Stomach smooth muscle (tissue), 2 donors: ENCODE measurements around the gene ADA.
A peak's percentile ranks its signal among the peaks of the same experiment; 100 is the strongest.

Experiments
- H3K27ac ChIP-seq: one replicate; pipeline ENCODE4 v1.7.0; 2013; ENCODE audit warnings: mild to moderate bottlenecking, low read length, inconsistent platforms
- H3K27me3 ChIP-seq, 2 donors: one replicate each; pipeline ENCODE4 v1.7.0; 2013; ENCODE audit warnings: low read length in 2 of 2; ENCODE audit not compliant: insufficient read depth in 2 of 2, control insufficient read depth in 1 of 2
- H3K36me3 ChIP-seq, 2 donors: one replicate each; pipeline ENCODE4 v1.7.0; 2013; ENCODE audit warnings: low read length in 2 of 2; ENCODE audit not compliant: control insufficient read depth in 2 of 2, insufficient read depth in 2 of 2
- H3K4me1 ChIP-seq: one replicate; pipeline ENCODE4 v1.7.0; 2013; ENCODE audit warnings: low read length; ENCODE audit not compliant: control insufficient read depth, insufficient read depth
- H3K4me3 ChIP-seq, 2 donors: one replicate each; pipeline ENCODE4 v1.7.0; 2013; ENCODE audit warnings: low read length in 2 of 2
- H3K9ac ChIP-seq, 2 donors: one replicate each; pipeline ENCODE4 v1.7.0; 2013; ENCODE audit warnings: low read length in 2 of 2, mild to moderate bottlenecking in 1 of 2
- H3K9me3 ChIP-seq, 2 donors: one replicate each; pipeline ENCODE4 v1.7.0; 2013; ENCODE audit warnings: low read length in 2 of 2; ENCODE audit not compliant: control insufficient read depth in 2 of 2
- donor health status: healthy.
- donor health status: Pancreatic carcinoma.

ADA gene

GRCh38 chr20:44644667-44645131 is 6.8 kb downstream of the ADA start:
- Histone ChIP-seq H3K9ac (no peak overlapping the region), H3K4me3 (no peak overlapping the region), H3K4me1 (peaks cover 35% of the 10 kb centered on the region), H3K27ac (peak overlapping the region; percentile 18), H3K27me3 (no peaks in the 10 kb centered on the region), H3K9me3 (peaks cover 0 to 3% of the 10 kb centered on the region in 2 donors), H3K36me3 (no peaks in the 10 kb centered on the region)

- H3K27ac ChIP-seq, result peak overlapping the region; percentile 18
- peaks cover 32% of the 10 kb centered on the region for H3K4me1 ChIP-seq
- no peak overlapping the region for H3K9ac ChIP-seq
Observed at GRCh38 chr20:44644230-44644617, 7.3 kb downstream of the ADA start.

GRCh38 chr20:44643596-44644229 is 7.8 kb downstream of the ADA start:
- Histone ChIP-seq H3K27me3 (no peaks in the 10 kb centered on the region), H3K4me1 (peaks cover 32% of the 10 kb centered on the region), H3K27ac (peak overlapping the region; percentile 37), H3K9me3 (peaks cover 0 to 3% of the 10 kb centered on the region in 2 donors), H3K4me3 (no peak overlapping the region), H3K9ac (no peak overlapping the region), H3K36me3 (no peaks in the 10 kb centered on the region)

More at GRCh38 chr20:44644230-44644617, 7.3 kb downstream of the ADA start:
- H3K9me3 ChIP-seq, result peaks cover 0 to 3% of the 10 kb centered on the region in 2 donors
- H3K27me3 ChIP-seq, result no peaks in the 10 kb centered on the region
- H3K36me3 ChIP-seq, result no peaks in the 10 kb centered on the region
- H3K4me3 ChIP-seq, result no peak overlapping the region

DNA sequence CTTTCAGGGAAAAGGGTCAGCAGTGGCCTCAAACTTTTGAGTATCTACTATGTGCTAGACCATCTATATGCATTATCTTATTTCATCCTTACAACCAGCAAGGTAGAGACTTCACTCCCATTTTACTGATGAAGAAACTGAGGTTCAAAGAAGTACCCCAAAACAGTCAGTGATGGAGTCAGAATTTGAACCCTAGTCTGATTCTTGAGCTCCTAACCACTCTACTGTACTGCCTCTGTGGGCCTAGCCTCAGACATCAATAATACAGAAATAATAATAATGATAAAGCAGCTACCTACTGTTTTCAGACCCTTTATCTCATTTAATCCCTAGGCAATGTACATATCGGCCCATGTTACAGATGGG is 8.4 kb downstream of the ADA start:
- Histone ChIP-seq H3K27ac (peak overlapping the region; percentile 37), H3K36me3 (no peaks in the 10 kb centered on the region), H3K4me1 (peaks cover 32% of the 10 kb centered on the region), H3K9ac (peak overlapping the region; percentile 36 to 46), H3K9me3 (peaks cover 0 to 3% of the 10 kb centered on the region in 2 donors), H3K27me3 (no peaks in the 10 kb centered on the region), H3K4me3 (peak overlapping the region in 1 of 2 donors; percentile 14)

DNA sequence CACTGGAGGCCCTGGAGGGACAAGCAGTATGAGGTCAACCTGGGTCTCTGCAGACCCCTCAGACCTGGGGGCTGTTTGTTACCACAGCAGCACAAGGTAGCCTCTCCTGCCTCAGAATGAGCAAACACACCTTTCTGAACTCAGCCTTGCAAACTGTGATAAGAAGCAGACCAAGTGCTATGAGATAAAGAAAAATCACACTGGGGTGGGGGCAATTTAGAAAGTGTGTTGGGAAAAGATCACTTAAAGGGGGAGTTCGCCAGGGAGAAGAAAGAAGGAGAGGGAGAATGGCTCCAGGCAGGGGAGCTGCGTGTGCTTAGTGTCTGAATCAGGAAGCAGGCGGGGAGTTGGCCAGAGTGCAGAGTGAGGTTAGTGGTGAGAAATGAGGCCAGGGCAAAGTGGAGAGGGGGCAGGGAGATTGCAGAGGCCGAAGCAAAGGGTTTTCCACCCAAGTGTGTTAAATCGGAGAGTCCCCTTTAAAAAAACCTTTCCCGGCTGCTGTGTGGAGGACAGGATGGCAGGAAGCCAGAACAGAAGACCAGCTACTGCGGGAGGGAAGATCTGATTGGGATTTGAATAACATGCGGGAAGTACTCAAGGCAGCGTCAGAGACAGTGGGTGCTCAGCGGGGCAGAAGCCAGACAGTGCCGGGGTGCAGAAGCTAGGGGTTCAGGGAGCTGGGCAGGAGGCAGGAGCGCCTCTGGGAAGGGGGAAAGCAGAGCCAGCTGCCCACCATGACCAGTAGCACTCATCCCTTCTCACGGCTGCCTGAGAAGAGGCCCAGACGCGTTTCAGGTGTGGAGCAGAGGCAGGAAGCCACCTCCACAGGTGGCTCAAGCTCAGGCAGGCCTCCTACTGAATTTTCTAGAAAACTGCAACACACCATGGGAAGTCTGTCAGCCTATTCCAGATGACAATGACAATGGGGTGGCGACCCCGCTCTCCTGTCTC is 9.0 kb downstream of the ADA start:
- H3K4me1 ChIP-seq, result peaks cover 32% of the 10 kb centered on the region
- H3K9ac ChIP-seq, result peak overlapping the region; percentile 46 to 51
- H3K4me3 ChIP-seq, result peak overlapping the region; percentile 14 to 63
- H3K27ac ChIP-seq, result peak overlapping the region; percentile 46
- peaks cover 0 to 3% of the 10 kb centered on the region in 2 donors for H3K9me3 ChIP-seq
- H3K36me3 ChIP-seq, result no peaks in the 10 kb centered on the region
- H3K27me3 ChIP-seq, result no peaks in the 10 kb centered on the region

GRCh38 chr20:44641325-44641724 is 10.2 kb downstream of the ADA start:
- H3K36me3 ChIP-seq, result no peaks in the 10 kb centered on the region
- H3K9ac ChIP-seq, result no peak overlapping the region
- no peaks in the 10 kb centered on the region for H3K27me3 ChIP-seq
- H3K9me3 ChIP-seq, result peaks cover 0 to 3% of the 10 kb centered on the region in 2 donors
- no peak overlapping the region for H3K27ac ChIP-seq
- H3K4me3 ChIP-seq, result no peak overlapping the region
- peaks cover 28% of the 10 kb centered on the region for H3K4me1 ChIP-seq

DNA sequence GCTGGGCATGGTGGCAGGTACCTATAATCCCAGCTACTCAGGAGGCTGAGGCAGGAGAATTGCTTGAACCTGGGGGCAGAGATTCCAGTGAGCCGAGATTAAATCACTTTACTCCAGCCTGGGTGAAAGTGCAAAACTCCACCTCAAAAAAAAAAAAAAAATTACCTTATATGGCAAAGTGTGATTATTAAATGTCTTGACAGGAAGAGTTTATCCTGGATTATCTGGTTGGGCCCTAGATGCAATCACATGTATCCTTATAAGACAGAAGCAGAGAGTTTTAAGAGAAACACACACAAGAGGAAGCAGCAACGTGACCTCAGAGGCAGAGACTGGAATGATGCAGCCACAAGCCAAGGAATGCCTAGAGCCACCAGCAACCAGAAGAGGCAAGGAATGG is 11.0 kb downstream of the ADA start:
- H3K9me3 ChIP-seq, result peaks cover 0 to 3% of the 10 kb centered on the region in 2 donors
- H3K4me1 ChIP-seq, result peaks cover 23% of the 10 kb centered on the region
- H3K4me3 ChIP-seq, result no peak overlapping the region
- H3K27me3 ChIP-seq, result no peaks in the 10 kb centered on the region
- H3K36me3 ChIP-seq, result no peaks in the 10 kb centered on the region
- no peak overlapping the region for H3K27ac ChIP-seq
- no peak overlapping the region for H3K9ac ChIP-seq

DNA sequence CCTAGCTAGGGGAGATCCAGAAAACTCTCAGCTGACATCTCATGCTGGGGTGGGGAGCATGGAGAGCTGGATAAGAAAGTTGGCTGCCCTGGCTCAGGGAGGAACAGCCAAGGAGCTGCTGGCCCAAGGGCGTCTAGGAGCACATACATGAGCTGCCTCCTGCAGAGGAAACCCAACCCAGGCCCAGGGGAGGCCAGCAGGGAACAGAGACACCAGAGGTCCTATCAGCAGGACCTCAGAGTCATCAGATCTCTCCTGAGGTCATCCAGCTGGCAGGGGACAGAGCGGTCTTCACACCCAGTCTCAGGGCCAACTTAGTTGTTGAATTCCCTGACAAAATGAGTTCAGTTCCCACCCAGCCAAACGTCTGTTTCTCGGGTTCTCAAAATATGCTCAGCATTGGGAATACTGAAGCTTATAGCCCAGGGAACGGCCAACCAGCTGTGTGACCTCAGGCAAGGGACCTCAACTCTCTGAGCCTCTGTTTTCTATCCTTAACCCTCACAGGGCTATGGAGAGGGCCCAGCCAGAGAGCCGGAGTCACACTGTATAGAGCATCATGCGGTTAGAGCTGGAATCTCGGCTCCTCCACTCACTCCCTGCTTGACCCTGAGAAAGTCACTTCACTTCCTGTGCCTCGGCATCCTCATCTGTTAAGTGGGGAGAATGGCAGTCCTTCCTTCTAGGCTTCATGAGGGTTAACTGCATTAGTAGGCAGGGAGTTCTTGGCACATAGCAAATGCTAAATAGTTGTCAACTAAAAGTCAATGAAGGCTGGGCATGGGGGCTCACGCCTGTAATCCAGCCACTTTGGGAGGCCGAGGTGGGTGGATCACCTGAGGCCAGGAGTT is 13.8 kb downstream of the ADA start:
- Histone ChIP-seq H3K9me3 (peaks cover 0 to 3% of the 10 kb centered on the region in 2 donors), H3K27me3 (no peaks in the 10 kb centered on the region), H3K27ac (no peak overlapping the region), H3K9ac (no peak overlapping the region), H3K4me1 (peaks cover 22% of the 10 kb centered on the region), H3K36me3 (no peaks in the 10 kb centered on the region), H3K4me3 (no peak overlapping the region)

DNA sequence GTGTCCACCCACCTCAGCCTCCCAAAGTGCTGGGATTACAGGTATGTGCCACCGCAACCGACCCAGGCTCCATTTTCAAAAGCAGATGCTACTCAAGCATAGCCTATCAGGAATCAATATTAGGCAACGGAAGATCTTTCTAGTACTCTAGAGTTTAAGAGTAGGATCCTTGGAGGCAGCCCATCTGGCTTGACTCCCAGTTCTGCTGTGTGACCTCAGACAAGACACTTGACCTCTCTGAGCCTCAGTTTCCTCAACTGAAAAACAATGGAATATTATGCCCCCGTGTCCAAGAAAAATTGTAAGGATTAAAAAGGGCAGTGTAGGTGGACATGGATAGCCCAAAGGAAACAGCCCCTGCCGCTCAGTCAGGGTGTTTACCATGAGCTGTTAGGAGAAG is 14.5 kb downstream of the ADA start:
- Histone ChIP-seq H3K9me3 (peaks cover 0 to 3% of the 10 kb centered on the region in 2 donors), H3K27me3 (no peaks in the 10 kb centered on the region), H3K4me3 (no peak overlapping the region), H3K36me3 (no peaks in the 10 kb centered on the region), H3K9ac (no peak overlapping the region), H3K27ac (no peak overlapping the region), H3K4me1 (peaks cover 19% of the 10 kb centered on the region)

- Histone ChIP-seq H3K4me1 (peaks cover 16% of the 10 kb centered on the region), H3K27ac (no peak overlapping the region), H3K9me3 (peaks cover 0 to 2% of the 10 kb centered on the region in 2 donors), H3K9ac (no peak overlapping the region), H3K36me3 (no peaks in the 10 kb centered on the region), H3K27me3 (no peaks in the 10 kb centered on the region), H3K4me3 (no peak overlapping the region)
Observed at GRCh38 chr20:44635877-44636276, 15.6 kb downstream of the ADA start.
